Peyer's patch (tissue), 4 donors: ENCODE data around the gene CYTH3. TPM values are rescaled to one million over a fixed set of nuclear protein-coding genes. Genes with fewer than 3 reads are reported as not detected.

ENCODE experiments used
- DNase-seq, 3 donors: peaks; one replicate each; pipeline ENCODE4 v3.0.0-alpha.2; 2017 to 2019
- H3K27ac ChIP-seq, 4 donors: fragments of 200-600 bp; sonication (generic); one replicate each; pipeline ENCODE4 v1.5.1; 2016 to 2019
- H3K27me3 ChIP-seq, 2 donors: fragments of 200-600 bp; sonication (generic); one replicate each; pipeline ENCODE4 v1.5.1; 2019
- H3K36me3 ChIP-seq, 3 donors: fragments of 200-600 bp; sonication (generic); one replicate each; pipeline ENCODE4 v1.5.1; 2016 to 2019
- H3K4me1 ChIP-seq, 4 donors: fragments of 200-600 bp; sonication (generic); one replicate each; pipeline ENCODE4 v1.5.1; 2016 to 2019
- H3K4me3 ChIP-seq, 4 donors: fragments of 200-600 bp; sonication (generic); 1 replicate in 3 of 4; 2 replicates in 1 of 4; pipeline ENCODE4 v1.5.1; 2016 to 2019; ENCODE audit warnings: mild to moderate bottlenecking in 1 of 4
- H3K9me3 ChIP-seq, 4 donors: fragments of 200-600 bp; sonication (generic); one replicate each; pipeline ENCODE4 v1.5.1; 2016 to 2019; ENCODE audit warnings: mild to moderate bottlenecking in 1 of 4
- POLR2A ChIP-seq, 2 donors: fragments of 450-650 bp; IDR thresholded peaks; one replicate each; pipeline ENCODE4 v1.5.1; 2017; ENCODE audit warnings: antibody characterized with exemption in 2 of 2, mild to moderate bottlenecking in 2 of 2, moderate library complexity in 2 of 2
- total RNA-seq, 4 donors: library from RNA; depleted of rRNA; stranded (reverse); fragments of >200 nt; gene quantifications; one replicate each; pipeline ENCODE4 v1.1.0, GENCODE V29; 2016
- TF ChIP-seq, protein P1 (sequence below), 6 experiments: fragments of 450-650 bp in 4 of 6; fragments of 200-600 bp in 2 of 6; sonication (generic) in 1 of 6; IDR thresholded peaks; one replicate each; pipeline ENCODE4 v1.5.1; 2017 to 2019; ENCODE audit warnings: antibody characterized with exemption in 6 of 6, mild to moderate bottlenecking in 3 of 6, moderate library complexity in 1 of 6

Gene CYTH3
- total RNA-seq, 4 donors from 2014 or later = 19.0 to 70.7 (median 45.6) TPM

GRCh38 chr7:6268023-6268900 is 4.2 kb downstream of the CYTH3 start:
- no peak for TF ChIP-seq POLR2A (IDR thresholded peaks at IDR 0.05)
- TF ChIP-seq, protein P1, sequence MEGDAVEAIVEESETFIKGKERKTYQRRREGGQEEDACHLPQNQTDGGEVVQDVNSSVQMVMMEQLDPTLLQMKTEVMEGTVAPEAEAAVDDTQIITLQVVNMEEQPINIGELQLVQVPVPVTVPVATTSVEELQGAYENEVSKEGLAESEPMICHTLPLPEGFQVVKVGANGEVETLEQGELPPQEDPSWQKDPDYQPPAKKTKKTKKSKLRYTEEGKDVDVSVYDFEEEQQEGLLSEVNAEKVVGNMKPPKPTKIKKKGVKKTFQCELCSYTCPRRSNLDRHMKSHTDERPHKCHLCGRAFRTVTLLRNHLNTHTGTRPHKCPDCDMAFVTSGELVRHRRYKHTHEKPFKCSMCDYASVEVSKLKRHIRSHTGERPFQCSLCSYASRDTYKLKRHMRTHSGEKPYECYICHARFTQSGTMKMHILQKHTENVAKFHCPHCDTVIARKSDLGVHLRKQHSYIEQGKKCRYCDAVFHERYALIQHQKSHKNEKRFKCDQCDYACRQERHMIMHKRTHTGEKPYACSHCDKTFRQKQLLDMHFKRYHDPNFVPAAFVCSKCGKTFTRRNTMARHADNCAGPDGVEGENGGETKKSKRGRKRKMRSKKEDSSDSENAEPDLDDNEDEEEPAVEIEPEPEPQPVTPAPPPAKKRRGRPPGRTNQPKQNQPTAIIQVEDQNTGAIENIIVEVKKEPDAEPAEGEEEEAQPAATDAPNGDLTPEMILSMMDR (IDR thresholded peaks at IDR 0.05) = no peak
- Histone ChIP-seq H3K36me3 (no peaks in the 10 kb centered on the region), H3K4me1 (peaks cover 0 to 46% (median 5%) of the 10 kb centered on the region in 4 donors), H3K27me3 (no peaks in the 10 kb centered on the region), H3K4me3 (peak overlapping the region in 1 of 4 donors; percentile 28), H3K9me3 (no peaks in the 10 kb centered on the region), H3K27ac (peak overlapping the region in 3 of 4 donors; percentile 33 to 76 (median 73))
- DNase-seq = peak in 1 of 3 donors; percentile 45

DNA sequence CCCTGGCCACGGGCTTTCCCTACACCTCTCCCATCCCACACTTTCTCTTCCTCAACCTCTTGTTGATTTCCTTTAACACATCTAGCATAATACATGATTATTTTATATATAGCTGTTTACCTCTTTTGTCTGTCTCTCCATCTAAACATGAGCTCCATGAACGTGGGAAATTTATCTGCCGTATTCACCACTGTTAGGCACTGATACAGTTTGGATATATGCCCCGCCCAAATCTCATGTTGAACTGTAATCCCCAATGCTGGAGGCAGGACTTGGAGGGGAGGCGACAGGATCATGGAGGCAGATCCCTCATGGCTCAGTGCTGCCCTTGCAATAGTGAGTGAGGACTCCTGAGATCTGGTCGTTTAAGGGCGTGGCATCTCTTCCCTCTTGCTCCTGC is 5.7 kb downstream of the CYTH3 start:
- Histone ChIP-seq H3K9me3 (no peaks in the 10 kb centered on the region), H3K36me3 (no peaks in the 10 kb centered on the region), H3K27ac (no peak overlapping the region), H3K4me3 (no peak overlapping the region), H3K27me3 (no peaks in the 10 kb centered on the region), H3K4me1 (peaks cover 0 to 47% (median 3%) of the 10 kb centered on the region in 4 donors)
- DNase-seq = peak in 1 of 3 donors; percentile 44
- no peak for TF ChIP-seq POLR2A (IDR thresholded peaks at IDR 0.05)
- TF ChIP-seq, protein P1 (IDR thresholded peaks at IDR 0.05) = no peak

DNA sequence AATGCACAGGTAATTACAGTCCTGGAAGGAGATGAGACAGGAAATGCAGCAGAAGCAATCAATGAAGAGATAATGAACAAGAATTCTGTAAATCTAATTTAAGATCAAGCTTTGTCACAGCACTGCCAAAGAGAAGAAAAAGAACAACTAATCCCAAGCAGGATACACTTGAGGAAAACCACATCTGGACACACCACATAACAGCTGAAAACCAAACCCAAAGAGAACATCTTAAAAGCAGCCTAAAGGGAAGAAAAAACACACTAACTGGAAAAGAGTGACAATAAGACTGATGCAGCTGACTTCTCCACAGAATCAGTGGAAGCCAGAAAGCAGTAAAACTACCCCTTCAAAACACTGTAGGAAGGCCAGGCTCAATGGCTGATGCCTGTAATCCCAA is 10.2 kb downstream of the CYTH3 start:
- Histone ChIP-seq H3K9me3 (no peaks in the 10 kb centered on the region), H3K27ac (no peak overlapping the region)
- no peak for DNase-seq

DNA sequence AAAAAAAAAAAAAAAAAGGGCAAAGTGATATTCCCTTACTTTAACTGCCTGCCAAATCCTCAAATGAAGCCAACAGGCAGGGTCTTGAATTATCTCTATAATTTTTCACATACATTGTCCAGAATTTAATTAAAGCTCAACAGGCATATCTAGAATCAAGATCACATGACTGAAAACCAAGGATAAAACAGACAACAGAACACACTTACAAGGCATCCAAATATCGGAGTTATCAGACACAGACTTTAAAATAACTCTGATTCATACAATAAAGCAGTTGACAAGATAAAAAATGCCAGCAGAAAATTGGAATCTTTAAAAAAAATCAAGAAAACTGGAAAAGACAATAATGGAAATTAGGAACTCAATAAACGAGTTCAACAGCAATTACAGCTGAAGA is 10.7 kb downstream of the CYTH3 start:
- no peak for DNase-seq
- H3K27ac ChIP-seq = no peak overlapping the region
- H3K4me3 ChIP-seq = no peak overlapping the region
- no peaks in the 10 kb centered on the region for H3K9me3 ChIP-seq
- H3K36me3 ChIP-seq = no peaks in the 10 kb centered on the region
- H3K4me1 ChIP-seq = peaks cover 0 to 36% (median 12%) of the 10 kb centered on the region in 4 donors
- no peaks in the 10 kb centered on the region for H3K27me3 ChIP-seq
- TF ChIP-seq, protein P1 (IDR thresholded peaks at IDR 0.05) = no peak
- TF ChIP-seq POLR2A (IDR thresholded peaks at IDR 0.05) = no peak

More for the DNA sequence above, 10.2 kb downstream of the CYTH3 start:
- Histone ChIP-seq H3K4me3 (no peak overlapping the region), H3K27me3 (no peaks in the 10 kb centered on the region), H3K36me3 (no peaks in the 10 kb centered on the region), H3K4me1 (peaks cover 0 to 31% (median 9%) of the 10 kb centered on the region in 4 donors)
- no peak for TF ChIP-seq POLR2A (IDR thresholded peaks at IDR 0.05)

GRCh38 chr7:6260291-6261187 is 11.9 kb downstream of the CYTH3 start:
- DNase-seq = no peak
- no peak overlapping the region for H3K4me3 ChIP-seq
- TF ChIP-seq POLR2A (IDR thresholded peaks at IDR 0.05) = no peak
- TF ChIP-seq, protein P1 (IDR thresholded peaks at IDR 0.05) = no peak
- H3K36me3 ChIP-seq = no peaks in the 10 kb centered on the region
- no peaks in the 10 kb centered on the region for H3K9me3 ChIP-seq
- H3K27me3 ChIP-seq = no peaks in the 10 kb centered on the region
- H3K27ac ChIP-seq = peak overlapping the region in 3 of 4 donors; percentile 31 to 44 (median 41)
- H3K4me1 ChIP-seq = peaks cover 0 to 46% (median 14%) of the 10 kb centered on the region in 4 donors
